WTC11 (cell line): Measurements from ENCODE around the gene ESAM. TPM values are rescaled to one million over a fixed set of nuclear protein-coding genes. Genes with fewer than 3 reads are reported as not detected.

Source experiments
- ATAC-seq: fragments of 200-7000 bp; cut with Tn5 transposase; 2 replicates; pipeline ENCODE4 v1.10.0; 2021; ENCODE audit warnings: mild to moderate bottlenecking, moderate library complexity
- CTCF ChIA-PET: fragments of 300-600 bp; sonication (Branson Sonifier 250); formaldehyde crosslinking; loops from one replicate; lab custom pipeline; 2021; ENCODE audit warnings: antibody characterized with exemption; lab: Charles Lee
- POLR2A ChIA-PET: fragments of 350-600 bp; sonication (Branson Sonifier 250); formaldehyde crosslinking; loops from one replicate; lab custom pipeline; 2021; ENCODE audit warnings: antibody characterized with exemption; lab: Charles Lee
- DNase-seq: peaks from one replicate; pipeline ENCODE4 v3.0.0; 2021; ENCODE audit warnings: low spot score
- H3K27ac Mint-ChIP-seq: 2 replicates; pipeline ENCODE4 v1.8.0; 2021; ENCODE audit warnings: mixed read lengths
- H3K27me3 Mint-ChIP-seq: 2 replicates; pipeline ENCODE4 v1.8.0; 2021; ENCODE audit warnings: low read depth, mild to moderate bottlenecking, moderate library complexity, mixed read lengths
- H3K36me3 Mint-ChIP-seq: 2 replicates; pipeline ENCODE4 v1.8.0; 2021; ENCODE audit warnings: mixed read lengths
- H3K4me1 Mint-ChIP-seq: 2 replicates; pipeline ENCODE4 v1.8.0; 2022; ENCODE audit warnings: mixed read lengths
- H3K4me3 Mint-ChIP-seq: 2 replicates; pipeline ENCODE4 v1.8.0; 2021; ENCODE audit warnings: mild to moderate bottlenecking, moderate library complexity, mixed read lengths
- H3K9me3 Mint-ChIP-seq: 2 replicates; pipeline ENCODE4 v1.8.0; 2021; ENCODE audit warnings: mixed read lengths
- ATF2 ChIP-seq: sonication (generic); formaldehyde crosslinking; IDR thresholded peaks from 2 replicates; pipeline ENCODE4 v1.8.1; 2022; ENCODE audit warnings: low read depth, missing genetic modification reagents, borderline replicate concordance
- ATF3 ChIP-seq: sonication (generic); formaldehyde crosslinking; conservative IDR thresholded peaks from 2 replicates; pipeline ENCODE4 v1.8.1; 2022; ENCODE audit warnings: mild to moderate bottlenecking, missing genetic modification reagents
- CTCF ChIP-seq: fragments of 200-600 bp; IDR thresholded peaks from 2 replicates; pipeline ENCODE4 v1.8.0; 2022; ENCODE audit warnings: antibody characterized with exemption
- E2F5 ChIP-seq: sonication (generic); formaldehyde crosslinking; IDR thresholded peaks from 2 replicates; pipeline ENCODE4 v1.8.1; 2022; ENCODE audit warnings: mild to moderate bottlenecking, moderate library complexity, missing genetic modification reagents
- ETV6 ChIP-seq: sonication (generic); formaldehyde crosslinking; IDR thresholded peaks from 2 replicates; pipeline ENCODE4 v1.8.1; 2022; ENCODE audit warnings: mild to moderate bottlenecking, missing genetic modification reagents
- GABPB1 ChIP-seq: sonication (generic); formaldehyde crosslinking; IDR thresholded peaks from 2 replicates; pipeline ENCODE4 v1.8.1; 2023; ENCODE audit warnings: mild to moderate bottlenecking, missing genetic modification reagents
- HMGXB4 ChIP-seq: sonication (generic); formaldehyde crosslinking; IDR thresholded peaks from 2 replicates; pipeline ENCODE4 v1.8.1; 2023; ENCODE audit warnings: mild to moderate bottlenecking, moderate library complexity, missing genetic modification reagents
- JUN ChIP-seq: sonication (generic); formaldehyde crosslinking; IDR thresholded peaks from 2 replicates; pipeline ENCODE4 v1.8.0; 2023; ENCODE audit warnings: mild to moderate bottlenecking, missing genetic modification reagents
- NFATC4 ChIP-seq: fragments of 250-450 bp; sonication (Bioruptor Pico); IDR thresholded peaks from 2 replicates; pipeline ENCODE4 v1.9.0; 2021; ENCODE audit warnings: mild to moderate bottlenecking
- PREB ChIP-seq: sonication (generic); formaldehyde crosslinking; IDR thresholded peaks from 2 replicates; pipeline ENCODE4 v1.8.1; 2022; ENCODE audit warnings: mild to moderate bottlenecking, missing genetic modification reagents, moderate library complexity, borderline replicate concordance
- SOX15 ChIP-seq: fragments of 250-450 bp; sonication (Bioruptor Pico); IDR thresholded peaks from 2 replicates; pipeline ENCODE4 v1.9.0; 2021; ENCODE audit warnings: mild to moderate bottlenecking
- STAT6 ChIP-seq: sonication (generic); formaldehyde crosslinking; conservative IDR thresholded peaks from 2 replicates; pipeline ENCODE4 v1.8.1; 2023; ENCODE audit warnings: mild to moderate bottlenecking, low read depth, missing genetic modification reagents, moderate library complexity
- USF2 ChIP-seq: sonication (generic); formaldehyde crosslinking; IDR thresholded peaks from 2 replicates; pipeline ENCODE4 v1.8.1; 2023; ENCODE audit warnings: mild to moderate bottlenecking, missing genetic modification reagents, moderate library complexity
- ZBTB21 ChIP-seq: sonication (generic); formaldehyde crosslinking; IDR thresholded peaks from 2 replicates; pipeline ENCODE4 v1.8.1; 2023; ENCODE audit warnings: mild to moderate bottlenecking, missing genetic modification reagents, borderline replicate concordance
- ZNF121 ChIP-seq: sonication (generic); formaldehyde crosslinking; IDR thresholded peaks from 2 replicates; pipeline ENCODE4 v1.8.0; 2023; ENCODE audit warnings: missing genetic modification reagents
- ZNF138 ChIP-seq: sonication (generic); formaldehyde crosslinking; conservative IDR thresholded peaks from 2 replicates; pipeline ENCODE4 v1.8.1; 2022; ENCODE audit warnings: mild to moderate bottlenecking, moderate library complexity, missing genetic modification reagents
- ZNF263 ChIP-seq: sonication (generic); formaldehyde crosslinking; IDR thresholded peaks from 2 replicates; pipeline ENCODE4 v1.8.1; 2022; ENCODE audit warnings: low read depth, mild to moderate bottlenecking, moderate library complexity, missing genetic modification reagents
- ZNF512 ChIP-seq: sonication (generic); formaldehyde crosslinking; IDR thresholded peaks from 2 replicates; pipeline ENCODE4 v1.8.1; 2022; ENCODE audit warnings: missing genetic modification reagents, borderline replicate concordance
- ZNF671 ChIP-seq: fragments of 250-450 bp; sonication (Bioruptor Pico); IDR thresholded peaks from 2 replicates; pipeline ENCODE4 v1.8.0; 2021; ENCODE audit warnings: mild to moderate bottlenecking
- total RNA-seq: library from RNA; stranded (reverse); gene quantifications from 3 replicates; pipeline ENCODE4 v1.2.3, GENCODE V29; 2021

ESAM gene
- total RNA-seq, 1 experiment from 2014 or later: 0.48 TPM

- ChIA-PET POLR2A (no interaction called here), CTCF (interaction anchor here (0.6 to 1.8 kb wide), 3 partner anchors 29 to 1962 kb away, joined by 3 to 6 read pairs (median 3); no protein-coding TSS in a partner anchor)
- TF ChIP-seq ZNF671 (no peak), HMGXB4 (no peak), E2F5 (CRISPR knock-in tag) (no peak), ZBTB21 (CRISPR knock-in tag) (no peak), GABPB1 (CRISPR knock-in tag) (no peak), CTCF (no peak), JUN (CRISPR knock-in tag) (no peak)
- no peak overlapping the region for H3K27ac Mint-ChIP-seq
- peaks cover 92% of the 10 kb centered on the region for H3K27me3 Mint-ChIP-seq
- peaks cover 31% of the 10 kb centered on the region for H3K4me1 Mint-ChIP-seq
- no peaks in the 10 kb centered on the region for H3K9me3 Mint-ChIP-seq
- DNase-seq (no peak), ATAC-seq (no peak)
- H3K4me3 Mint-ChIP-seq: no peak overlapping the region
- H3K36me3 Mint-ChIP-seq: no peaks in the 10 kb centered on the region
These were observed 45.5 kb downstream of the ESAM start for GRCh38 chr11:124716591-124716990.

GRCh38 chr11:124712392-124712791 lies 49.7 kb downstream of the ESAM start:
- peaks cover 6% of the 10 kb centered on the region for H3K9me3 Mint-ChIP-seq
- DNase-seq: no peak
- ChIA-PET CTCF (no interaction called here), POLR2A (interaction anchor here (0.6 kb wide), 1 partner anchor 37 kb away, joined by 3 read pairs; no protein-coding TSS in a partner anchor)
- peaks cover 3% of the 10 kb centered on the region; the same call in 1 of the 2 replicates for H3K36me3 Mint-ChIP-seq
- TF ChIP-seq NFATC4 (CRISPR knock-in tag) (no peak), ZNF263 (no peak), SOX15 (CRISPR knock-in tag) (no peak), ATF3 (no peak), STAT6 (CRISPR knock-in tag) (no peak), PREB (CRISPR knock-in tag) (no peak)
- peaks cover 54% of the 10 kb centered on the region for H3K27me3 Mint-ChIP-seq
- H3K27ac Mint-ChIP-seq: no peak overlapping the region
- no peak overlapping the region for H3K4me3 Mint-ChIP-seq
- no peak for ATAC-seq
- H3K4me1 Mint-ChIP-seq: peaks cover 4% of the 10 kb centered on the region

- peaks cover 19% of the 10 kb centered on the region for H3K9me3 Mint-ChIP-seq
- peaks cover 8% of the 10 kb centered on the region; the same call in 1 of the 2 replicates for H3K36me3 Mint-ChIP-seq
- POLR2A ChIA-PET: no interaction called here
- no peak overlapping the region for H3K27ac Mint-ChIP-seq
- peaks cover 16% of the 10 kb centered on the region for H3K27me3 Mint-ChIP-seq
- ATAC-seq (no peak), DNase-seq (no peak)
- no peak overlapping the region for H3K4me3 Mint-ChIP-seq
- CTCF ChIA-PET: interaction anchor here (0.8 to 1.0 kb wide), 2 partner anchors 39 kb away, joined by 3 to 4 read pairs; no protein-coding TSS in a partner anchor
- no peaks in the 10 kb centered on the region for H3K4me1 Mint-ChIP-seq
- TF ChIP-seq ETV6: no peak
- no peak for TF ChIP-seq ZNF671
- no peak for TF ChIP-seq ZNF263
- TF ChIP-seq ZNF512 (CRISPR knock-in tag): no peak
- no peak for TF ChIP-seq ZNF121 (CRISPR knock-in tag)
- TF ChIP-seq ZNF138 (CRISPR knock-in tag): no peak
- no peak for TF ChIP-seq USF2 (CRISPR knock-in tag)
- no peak for TF ChIP-seq ATF2 (CRISPR knock-in tag)
These were observed 54.3 kb downstream of the ESAM start for GRCh38 chr11:124707829-124708228.
